HG03175 (cell line): Measurements from ENCODE around the gene PPP2CA.
"Not testable (repeated sequence)": the region's sequence is repeated elsewhere in the genome, so short reads cannot be mapped to it uniquely, and the experiment has no call there.

Source experiments
- ATAC-seq: cut with Tn5 transposase; IDR thresholded peaks from one replicate; pipeline ENCODE4 v1.9.1; 2021; ENCODE audit warnings: mild to moderate bottlenecking, moderate library complexity; ENCODE audit not compliant: unreplicated experiment

PPP2CA gene

DNA sequence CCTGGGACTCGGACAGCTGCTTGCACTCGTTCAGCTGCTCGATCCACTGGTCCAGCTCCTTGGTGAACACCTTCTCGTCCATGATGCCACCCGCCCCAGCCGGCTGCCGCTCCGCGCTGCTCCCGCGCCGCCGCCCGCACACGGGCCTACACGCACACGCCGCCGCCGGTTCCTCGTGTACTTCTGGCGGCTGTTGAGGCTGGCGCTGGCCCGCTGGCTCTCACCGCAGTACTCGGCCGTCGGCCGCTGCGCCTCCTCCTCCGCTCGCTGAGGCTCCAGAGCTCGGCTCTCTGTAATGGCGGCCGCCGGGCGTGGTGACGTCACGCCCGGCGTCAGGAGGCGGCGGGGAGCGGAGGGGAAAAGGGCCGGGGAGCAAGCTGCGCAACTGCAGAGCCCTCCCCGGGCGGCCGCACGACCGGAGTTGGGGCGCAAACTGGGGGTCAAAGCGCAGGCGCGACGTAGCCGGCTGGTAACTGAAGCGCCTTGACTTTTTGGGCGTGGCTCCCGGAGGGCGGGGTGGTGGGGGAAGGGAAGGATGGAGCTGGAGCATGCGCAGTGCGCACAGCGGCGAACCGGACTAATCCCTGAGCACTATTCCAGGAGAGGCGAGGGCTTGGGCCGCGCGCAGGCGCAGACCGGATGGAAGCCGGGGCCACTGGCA is at the start of gene PPP2CA:
Gene PPP2CA, minus strand, starts transcription at position 294 of the 661 bp plus-strand sequence. Its CDS starts 212 bp downstream, at position 82.
- ATAC-seq = peak; percentile 82

DNA sequence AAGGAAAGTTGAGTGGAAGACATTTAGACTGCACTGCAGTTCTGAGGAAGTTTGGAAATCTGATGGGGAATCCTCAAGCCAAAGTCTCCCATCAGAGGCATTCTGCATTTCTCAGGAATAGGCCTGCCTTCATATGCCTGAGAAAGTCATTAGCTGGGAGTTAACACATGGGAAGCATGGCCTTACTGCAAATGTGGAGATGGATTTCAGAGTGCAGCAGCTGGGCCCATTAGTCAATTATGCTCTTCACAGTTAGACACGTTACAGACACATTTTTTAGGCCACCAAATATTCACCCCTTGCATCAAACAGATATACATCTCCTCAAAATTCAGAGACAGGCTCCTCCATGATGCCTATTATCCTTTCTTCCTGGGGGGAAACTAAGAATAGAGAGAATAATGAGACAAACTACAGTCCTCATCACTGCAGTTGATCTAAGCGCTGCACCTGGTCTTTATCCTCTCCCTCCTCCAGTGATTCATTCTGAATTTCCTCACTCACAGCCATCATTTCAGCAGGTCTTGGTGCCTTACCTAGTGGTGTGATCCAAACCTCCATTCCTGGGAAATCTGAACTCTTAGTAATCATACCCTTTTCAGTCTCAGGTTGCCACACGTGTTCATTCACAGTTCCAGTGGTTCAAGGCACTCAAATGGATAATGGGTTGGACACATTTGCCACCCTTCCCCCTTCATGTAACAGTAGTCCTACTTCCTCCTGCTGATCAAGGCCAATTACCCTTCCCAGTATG is 47.9 kb upstream of the PPP2CA start:
- ATAC-seq = no peak

DNA sequence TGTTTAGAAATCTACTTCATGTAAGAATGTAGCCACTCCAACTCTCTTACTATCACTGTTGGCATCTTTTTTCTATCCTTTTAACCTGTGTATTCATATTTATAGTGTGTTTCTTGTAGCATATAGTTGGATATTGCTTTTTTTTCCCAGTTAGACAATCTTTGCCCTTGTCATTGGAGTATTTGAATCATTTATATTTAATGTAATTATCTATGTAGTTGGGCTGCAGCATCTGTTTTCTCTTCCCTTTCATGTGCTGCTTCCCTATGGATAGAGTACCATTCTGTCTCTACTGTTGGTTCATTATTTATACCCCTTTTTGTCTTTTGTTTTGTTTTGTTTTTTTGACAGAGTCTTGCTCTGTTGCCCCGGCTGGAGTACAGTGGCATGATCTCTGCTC is 45.2 kb upstream of the PPP2CA start:
- no peak for ATAC-seq

DNA sequence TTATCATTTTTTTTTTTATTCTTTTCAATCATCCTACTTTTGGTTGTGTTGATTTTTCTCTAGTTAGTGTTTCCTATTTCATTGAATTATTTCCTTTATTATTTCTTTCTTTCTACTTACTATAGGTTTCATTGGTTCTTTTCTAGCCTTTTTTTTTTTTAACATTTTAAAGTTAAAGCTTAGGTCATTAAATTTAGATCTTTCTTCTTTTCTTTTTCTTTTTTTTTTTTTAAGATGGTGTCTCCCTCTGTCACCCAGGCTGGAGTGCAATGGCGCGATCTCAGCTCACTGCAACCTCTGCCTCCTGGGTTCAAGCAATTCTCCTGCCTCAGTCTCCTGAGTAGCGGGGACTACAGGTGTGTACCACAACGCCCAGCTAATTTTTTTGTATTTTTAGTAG is 43.0 kb upstream of the PPP2CA start:
- no peak for ATAC-seq

DNA sequence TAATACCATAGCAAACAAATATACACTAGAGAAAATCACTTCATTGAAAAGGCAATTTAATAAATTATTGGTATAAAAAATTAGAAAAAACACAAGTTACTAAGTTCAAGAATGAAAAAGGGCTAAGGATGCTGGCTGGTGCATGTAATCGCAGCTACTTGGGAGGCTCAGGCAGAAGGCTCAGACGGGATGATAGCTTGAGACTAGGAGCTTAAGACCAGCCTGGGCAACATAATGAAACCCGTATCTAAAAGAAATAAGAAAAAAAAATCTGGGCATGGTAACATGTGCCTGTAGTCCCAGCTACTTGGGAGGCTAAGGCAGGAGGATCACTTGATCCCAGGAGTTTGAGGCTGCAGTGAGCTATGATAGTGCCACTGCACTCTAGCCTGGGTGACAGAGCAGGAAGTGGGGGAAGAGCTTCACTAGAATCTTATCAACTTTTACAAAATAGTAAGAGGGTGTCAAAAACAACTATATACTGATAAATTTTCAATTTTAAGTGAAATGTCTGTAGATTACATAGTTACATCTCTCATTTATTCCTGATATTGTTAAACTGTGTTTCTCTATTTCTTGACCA is 42.2 kb upstream of the PPP2CA start:
- no peak for ATAC-seq

DNA sequence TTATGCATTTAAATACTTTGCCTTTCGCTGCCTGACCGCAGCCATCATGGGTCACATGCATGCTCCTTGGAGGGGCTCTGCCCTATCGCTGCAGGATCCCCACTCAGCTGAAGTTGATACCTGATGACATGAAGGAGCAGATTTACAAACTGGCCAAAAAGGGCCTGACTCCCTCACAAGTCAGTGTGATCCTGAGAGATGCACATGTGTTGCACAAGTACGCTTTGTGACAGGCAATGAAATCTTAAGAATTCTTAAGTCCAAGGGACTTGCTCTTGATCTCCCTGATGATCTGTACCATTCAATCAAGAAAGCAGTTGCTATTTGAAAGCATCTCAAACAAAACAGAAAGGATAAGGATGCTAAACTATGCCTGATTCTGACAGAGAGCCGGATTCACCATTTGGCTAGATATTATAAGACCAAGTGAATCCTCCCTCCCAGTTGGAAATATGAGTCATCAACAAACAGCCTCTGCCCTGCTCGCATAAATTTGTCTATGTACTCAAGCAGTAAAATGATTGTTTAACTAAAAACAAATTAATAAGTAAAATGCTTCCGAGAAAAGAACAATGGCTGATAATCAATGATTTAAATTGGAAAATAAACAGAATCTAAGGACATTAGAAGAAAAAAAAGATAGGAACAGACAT is 41.6 kb upstream of the PPP2CA start:
- ATAC-seq = no peak

DNA sequence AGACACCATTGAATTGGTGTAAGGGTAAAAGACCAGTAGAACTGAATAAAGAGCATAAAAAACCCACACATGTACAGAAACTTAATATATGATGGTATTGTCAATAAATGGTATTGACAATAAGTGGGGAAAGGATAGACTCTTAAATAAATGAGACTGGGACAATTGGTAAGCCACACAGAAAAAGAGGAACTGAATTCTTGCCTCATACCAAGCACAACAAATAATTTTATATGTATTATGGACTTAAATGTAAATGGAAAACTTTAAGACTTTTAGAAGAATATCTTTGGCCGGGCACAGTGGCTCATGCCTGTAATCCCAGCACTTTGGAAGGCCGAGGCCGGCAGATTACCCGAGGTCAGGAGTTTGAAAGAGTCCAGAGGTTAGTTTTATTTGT is 37.9 kb upstream of the PPP2CA start:
- no peak for ATAC-seq

DNA sequence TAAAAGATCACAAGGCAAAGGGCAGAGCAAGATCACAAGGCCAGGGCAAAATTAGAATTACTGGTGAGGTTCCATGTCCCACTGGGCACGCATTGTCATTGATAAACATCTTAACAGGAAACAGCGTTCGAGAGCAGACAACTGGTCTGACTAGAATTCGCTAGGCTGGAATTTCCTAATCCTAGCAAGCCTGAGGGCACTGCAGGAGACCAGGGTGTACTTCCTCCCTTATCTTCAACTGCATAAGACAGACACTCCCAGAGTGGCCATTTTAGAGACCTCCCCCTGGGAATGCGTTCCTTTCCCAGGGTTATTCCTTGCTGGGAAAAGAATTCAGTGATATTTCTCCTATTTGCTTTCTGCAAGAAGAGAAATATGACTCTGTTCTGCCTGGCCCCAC is 36.8 kb upstream of the PPP2CA start:
- ATAC-seq = not testable (repeated sequence)

DNA sequence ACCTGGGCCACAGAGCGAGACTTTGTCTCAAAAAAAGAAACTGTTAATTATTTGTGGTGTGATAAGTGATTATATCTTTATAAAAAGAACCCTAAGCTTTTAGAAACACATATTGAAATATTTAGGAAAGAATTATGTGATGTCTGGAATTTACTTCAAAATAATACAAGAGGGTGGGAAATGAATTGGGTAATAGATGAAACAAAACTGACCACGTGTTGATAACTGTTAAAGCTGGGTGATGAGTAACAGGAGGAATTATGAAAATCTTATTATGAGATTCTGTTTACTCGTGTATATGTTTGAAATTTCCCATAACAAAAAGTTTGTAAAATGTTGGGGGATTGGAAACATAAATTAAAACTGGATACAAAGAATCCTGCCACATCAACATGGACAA is 33.0 kb upstream of the PPP2CA start:
- no peak for ATAC-seq

DNA sequence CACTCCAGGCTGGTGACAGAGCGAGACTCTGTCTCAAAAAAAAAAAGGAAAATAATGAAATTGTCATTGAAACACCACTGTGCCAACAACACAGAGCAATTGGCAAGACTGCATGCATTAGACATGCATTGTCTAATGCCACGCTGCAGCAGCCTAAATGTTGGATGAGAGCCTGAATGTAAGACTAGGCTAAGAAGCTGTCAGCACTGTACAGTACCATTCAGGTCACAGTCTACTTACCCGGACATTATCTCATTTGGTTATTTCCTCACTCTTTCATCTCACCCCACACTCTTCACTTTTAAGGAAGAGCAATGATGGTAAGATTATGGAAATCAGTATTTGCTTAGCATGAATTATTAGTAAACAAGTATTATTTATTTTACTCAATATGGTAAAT is 31.3 kb upstream of the PPP2CA start:
- ATAC-seq = no peak

DNA sequence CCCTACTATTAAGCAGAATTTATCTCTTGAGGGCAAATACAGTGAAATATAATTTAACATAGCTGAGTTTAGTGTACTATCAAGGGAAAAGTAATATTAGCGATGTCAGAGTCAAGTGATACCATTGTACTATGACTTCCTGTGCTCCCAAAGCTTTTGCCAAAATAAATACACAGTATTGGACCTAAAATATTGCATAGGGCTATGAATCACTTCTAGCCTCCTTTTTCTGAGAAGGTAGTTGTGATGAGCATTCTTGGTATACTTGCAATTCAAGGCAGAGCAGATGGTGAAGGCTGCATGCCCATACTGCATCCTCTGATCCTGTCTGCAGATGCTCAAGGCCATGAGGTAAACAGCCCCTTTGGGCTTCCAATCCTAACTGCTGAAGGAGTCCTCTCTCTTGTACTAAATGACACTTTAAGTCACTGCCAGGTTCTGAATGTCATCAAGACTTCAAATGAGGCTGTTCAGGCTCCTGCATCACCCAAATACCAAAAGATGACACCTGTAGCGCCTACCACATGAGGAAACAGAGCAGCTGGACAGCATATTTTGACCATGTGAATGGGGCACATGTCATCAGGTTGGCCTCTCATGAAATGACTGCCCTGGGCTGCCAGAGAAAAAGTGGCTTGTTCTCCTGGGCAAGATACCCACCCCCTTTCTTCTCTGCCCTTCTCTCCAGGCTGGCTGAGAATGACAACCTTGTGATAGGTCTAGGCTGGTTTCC is 29.7 kb upstream of the PPP2CA start:
- ATAC-seq = no peak

DNA sequence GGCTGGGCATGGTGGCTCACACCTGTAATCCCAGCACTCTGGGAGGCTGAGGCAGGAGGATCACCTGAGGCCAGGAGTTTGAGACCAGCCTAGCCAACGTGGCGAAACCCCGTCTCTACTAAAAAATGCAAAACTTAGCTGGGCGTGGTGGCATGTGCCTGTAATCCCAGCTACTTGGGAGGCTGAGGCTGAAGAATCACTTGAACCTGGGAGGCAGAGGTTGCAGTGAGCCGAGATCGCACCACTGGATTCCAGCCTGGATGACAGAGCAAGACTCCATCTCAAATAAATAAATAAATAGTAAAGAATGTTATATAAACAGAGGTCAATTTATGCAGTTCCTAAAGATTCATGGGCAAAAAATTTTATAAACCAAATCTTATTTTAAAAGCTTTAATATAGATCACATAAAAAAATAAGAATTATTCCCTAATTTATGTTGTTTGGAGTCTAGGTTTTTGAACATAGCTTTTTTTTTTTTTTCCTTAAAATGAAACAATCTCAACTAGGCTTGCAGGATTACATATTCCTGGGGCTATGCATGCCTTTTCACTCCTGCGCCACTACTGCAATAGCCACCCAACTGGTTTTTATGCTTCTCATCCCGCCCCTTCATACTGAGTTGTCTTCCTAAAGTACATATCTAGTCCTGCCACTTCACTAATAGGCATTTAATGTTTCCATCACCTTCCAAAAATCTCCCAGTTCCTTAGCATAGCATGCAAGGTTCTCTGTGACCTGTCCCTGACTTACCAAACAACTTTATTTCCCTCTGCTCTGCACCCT is 27.7 kb upstream of the PPP2CA start:
- not testable (repeated sequence) for ATAC-seq

DNA sequence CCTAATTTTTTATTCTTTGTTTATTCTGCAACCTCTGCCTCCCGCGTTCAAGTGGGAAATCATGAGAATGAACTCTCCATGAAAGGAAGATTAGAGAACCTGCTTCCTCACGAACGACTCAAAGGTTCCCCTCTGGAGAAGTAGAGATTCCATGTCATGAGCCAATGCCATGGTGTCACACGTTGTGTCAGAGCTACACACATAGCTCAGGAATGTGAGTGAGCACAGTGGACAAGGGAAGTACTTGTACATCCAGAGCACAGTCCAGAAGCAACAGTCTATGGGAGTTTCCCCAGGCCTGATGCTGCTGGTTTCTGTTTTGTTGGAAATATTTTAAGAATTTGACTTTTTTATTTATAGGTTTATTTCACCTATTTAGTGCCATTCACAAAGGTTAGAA is 26.8 kb upstream of the PPP2CA start:
- ATAC-seq = no peak

DNA sequence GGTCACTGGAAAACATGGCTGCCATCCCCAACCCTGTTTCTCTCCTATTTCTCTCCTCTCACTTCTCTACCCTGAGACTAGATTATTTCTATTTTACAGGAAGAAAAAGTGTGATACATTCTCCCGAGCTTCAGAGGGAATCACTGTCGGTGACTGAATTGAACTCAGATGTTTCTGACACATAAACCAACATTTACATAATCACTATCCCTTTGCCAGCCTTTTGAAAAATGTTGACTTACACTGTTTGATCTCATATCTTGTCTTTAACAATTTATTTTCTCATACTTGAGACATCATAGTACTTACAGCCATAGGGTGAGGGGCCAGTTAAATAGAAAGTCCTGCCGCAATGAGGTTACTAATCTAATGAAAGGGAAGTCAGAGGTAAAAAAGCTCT is 25.1 kb upstream of the PPP2CA start:
- ATAC-seq = no peak

DNA sequence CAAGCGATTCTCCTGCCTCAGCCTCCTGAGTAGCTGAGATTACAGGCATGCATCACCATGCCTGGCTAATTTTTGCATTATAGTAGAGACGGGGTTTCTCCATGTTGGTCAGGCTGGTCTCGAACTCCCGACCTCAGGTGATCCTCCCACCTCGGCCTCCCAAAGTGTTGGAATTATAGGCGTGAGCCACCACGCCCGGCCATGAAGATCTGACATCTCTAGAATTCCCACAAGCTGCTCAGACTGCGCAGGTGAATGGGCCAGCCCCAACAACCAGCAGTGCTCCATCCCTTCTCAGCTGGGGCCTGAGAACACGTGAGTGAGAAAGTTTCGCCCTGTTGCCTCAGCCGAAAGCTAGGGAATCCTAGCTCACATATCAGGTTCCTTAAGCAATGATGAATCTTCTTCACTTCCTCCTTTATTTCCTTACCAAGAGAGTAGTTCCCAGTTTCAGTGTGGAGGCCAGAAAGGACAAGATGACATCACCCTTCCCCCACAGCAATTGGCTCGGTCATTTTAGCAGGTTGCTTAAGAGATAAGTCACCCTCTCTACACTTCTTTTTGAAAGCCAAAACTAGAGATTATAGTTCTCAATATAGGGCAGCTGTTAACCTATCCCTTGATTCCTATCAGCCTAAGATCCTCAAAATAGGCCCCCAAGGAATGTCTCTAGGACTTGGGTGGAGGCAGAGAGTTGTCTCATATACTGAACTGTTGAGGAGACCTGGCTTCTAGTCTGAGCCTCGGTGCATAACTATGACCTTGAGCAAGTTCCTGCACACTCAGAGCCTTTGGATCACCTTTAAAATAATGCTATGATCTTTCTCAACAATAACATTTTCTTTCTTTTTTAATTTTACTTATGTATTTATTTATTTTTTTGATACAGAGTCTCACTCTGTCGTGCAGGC is 23.9 kb upstream of the PPP2CA start:
- no peak for ATAC-seq

DNA sequence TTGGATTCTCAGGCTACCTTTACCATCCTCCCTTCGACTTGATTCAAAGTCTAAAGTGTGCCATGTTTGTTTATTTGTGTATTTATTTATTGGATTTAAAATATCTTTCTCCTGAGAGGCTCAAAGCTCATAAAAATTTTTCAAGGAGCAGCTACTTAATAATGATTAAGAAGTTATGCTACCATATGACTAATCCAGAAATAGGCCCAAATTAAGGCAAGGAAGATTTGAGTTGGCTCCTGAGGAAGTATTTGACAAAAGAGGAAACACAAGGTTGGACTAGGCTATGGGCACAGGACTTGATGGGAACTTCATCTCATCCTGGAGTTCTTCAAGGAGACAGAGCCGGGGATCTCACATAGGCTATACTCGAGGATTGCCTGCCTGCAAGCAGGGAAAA is 22.4 kb upstream of the PPP2CA start:
- ATAC-seq = no peak

DNA sequence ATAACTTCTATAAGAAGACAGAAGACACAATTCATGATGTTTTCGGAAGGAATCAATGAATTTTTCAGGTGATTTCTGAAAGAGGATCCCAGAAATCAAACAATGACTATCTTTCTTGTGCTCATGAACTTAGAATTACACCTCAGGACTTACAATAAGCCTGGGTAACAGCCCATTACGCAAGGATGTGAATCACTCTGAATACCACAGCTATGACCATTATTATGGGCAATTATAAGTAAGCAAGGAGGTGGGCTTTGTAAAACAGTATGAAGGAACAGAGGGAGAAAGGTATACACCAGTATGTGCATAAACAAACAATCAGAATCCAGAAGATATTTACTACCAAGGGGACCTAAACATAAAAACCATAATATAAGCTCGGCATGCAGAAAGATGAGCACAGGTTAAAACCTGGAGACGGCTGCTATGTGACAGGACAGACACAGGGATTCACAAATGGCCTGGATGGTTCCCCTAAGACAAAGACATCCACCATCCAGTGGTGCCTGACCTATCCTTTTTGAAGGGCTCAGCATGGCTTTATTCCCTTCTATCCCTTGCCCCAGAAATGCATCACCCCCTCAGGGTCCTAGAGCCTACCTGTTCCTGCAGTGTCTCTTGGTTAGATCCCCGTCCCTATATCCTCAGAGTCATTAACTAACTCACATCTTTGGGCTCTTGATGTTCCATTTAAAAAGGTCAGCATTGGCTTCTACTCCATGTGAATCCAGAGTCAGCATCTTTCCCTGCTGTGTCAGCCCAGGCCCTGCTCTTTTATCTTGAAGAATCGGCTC is 21.8 kb upstream of the PPP2CA start:
- no peak for ATAC-seq

DNA sequence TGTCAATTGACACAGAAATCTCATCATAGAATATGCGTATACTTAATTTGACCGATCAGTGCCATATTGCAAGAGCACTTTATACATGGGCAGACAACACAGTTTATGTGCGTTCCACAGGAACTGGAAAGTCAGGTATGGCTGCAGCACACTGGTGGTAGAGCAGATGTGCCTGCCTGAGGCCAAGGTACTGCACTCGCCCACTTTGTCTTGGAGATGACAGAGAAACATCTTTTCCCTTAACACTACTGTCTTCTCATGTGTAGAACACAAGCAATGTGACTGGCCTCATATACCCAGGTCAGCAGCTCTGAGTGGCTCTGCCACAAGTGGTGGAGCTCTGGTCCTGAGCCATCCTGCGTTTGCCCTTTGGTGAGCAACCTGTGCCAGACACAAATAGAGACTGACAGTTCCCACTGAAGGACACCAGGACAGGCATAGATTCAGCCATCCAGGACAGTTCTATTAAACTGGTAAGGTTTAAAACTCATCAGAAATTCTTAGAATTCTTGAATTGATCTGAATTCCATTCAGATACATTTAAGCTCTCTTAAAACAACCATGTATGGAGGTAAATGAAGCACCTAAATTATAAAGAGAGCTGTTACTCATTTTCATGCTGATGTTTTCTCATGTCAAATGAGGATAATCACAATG is 21.0 kb upstream of the PPP2CA start:
- ATAC-seq = no peak
